Panc1 (cell line): ENCODE measurements around the gene MLX. TPM values are rescaled to one million over a fixed set of nuclear protein-coding genes. Genes with fewer than 3 reads are reported as not detected.
"Not testable (repeated sequence)": the region's sequence is repeated elsewhere in the genome, so short reads cannot be mapped to it uniquely, and the experiment has no call there.

Source experiments
- ATAC-seq: fragments of 200-7000 bp; cut with Tn5 transposase; 2 replicates; pipeline ENCODE4 v1.9.1; 2020; ENCODE audit warnings: mild to moderate bottlenecking, moderate library complexity
- BruUV-seq: library from RNA; stranded (reverse); fragments of 400-500 nt; replicated peaks from 2 replicates; lab custom pipeline; 2021; lab: Mats Ljungman, UMichigan
- CTCF ChIA-PET: fragments of 300-600 bp; sonication (Branson Sonifier 250); formaldehyde crosslinking; loops from one replicate; lab custom pipeline; 2022; ENCODE audit warnings: antibody characterized with exemption; lab: Charles Lee
- POLR2A ChIA-PET: fragments of 300-600 bp; sonication (Branson Sonifier 250); formaldehyde crosslinking; loops from one replicate; lab custom pipeline; 2022; ENCODE audit warnings: antibody characterized with exemption; lab: Charles Lee
- DNase-seq: peaks from one replicate; pipeline ENCODE4 v3.0.0-alpha.2; 2010; ENCODE audit warnings: low read depth, low spot score
- H3K27ac ChIP-seq: 2 replicates; pipeline ENCODE4 v1.5.1; 2011; ENCODE audit warnings: mild to moderate bottlenecking, low read length, inconsistent platforms
- H3K27me3 ChIP-seq: fragments of 200-500 bp; sonication (Bioruptor generic); 2 replicates; pipeline ENCODE4 v1.6.0; 2014; ENCODE audit warnings: low read length, inconsistent platforms; ENCODE audit not compliant: control insufficient read depth, insufficient read depth
- H3K36me3 ChIP-seq: fragments of 200-500 bp; sonication (Bioruptor generic); 2 replicates; pipeline ENCODE4 v1.5.1; 2014; ENCODE audit warnings: inconsistent platforms, mild to moderate bottlenecking, low read length, moderate library complexity; ENCODE audit not compliant: control insufficient read depth, insufficient read depth
- H3K4me1 ChIP-seq: 2 replicates; pipeline ENCODE4 v1.5.1; 2011; ENCODE audit warnings: inconsistent platforms, mild to moderate bottlenecking, low read length, moderate library complexity; ENCODE audit not compliant: control insufficient read depth, insufficient read depth
- H3K4me3 ChIP-seq, 2 experiments: 2 replicates each; pipeline ENCODE4 v1.5.1; 2011 to 2012; ENCODE audit warnings: low read depth in 2 of 2, low read length in 2 of 2, mild to moderate bottlenecking in 2 of 2, inconsistent platforms in 1 of 2, moderate library complexity in 1 of 2
- H3K9me3 ChIP-seq: fragments of 200-500 bp; sonication (Bioruptor generic); 2 replicates; pipeline ENCODE4 v1.5.1; 2014; ENCODE audit warnings: low read depth, mild to moderate bottlenecking, inconsistent platforms, low read length, moderate library complexity; ENCODE audit not compliant: control insufficient read depth, insufficient read depth
- CTCF ChIP-seq: fragments of 450-650 bp; IDR thresholded peaks from 2 replicates; pipeline ENCODE4 v1.5.1; 2017; ENCODE audit warnings: mild to moderate bottlenecking
- POLR2AphosphoS5 ChIP-seq: IDR thresholded peaks from 2 replicates; pipeline ENCODE4 v1.6.1; 2012; ENCODE audit warnings: mild to moderate bottlenecking, low read depth, low read length, moderate library complexity
- SIN3A ChIP-seq: IDR thresholded peaks from 2 replicates; pipeline ENCODE4 v1.6.1; 2012; ENCODE audit warnings: low read depth, mild to moderate bottlenecking, low read length, moderate library complexity, borderline replicate concordance; ENCODE audit not compliant: insufficient read depth
- TCF7L2 ChIP-seq: IDR thresholded peaks from 2 replicates; pipeline ENCODE4 v1.6.1; 2011; ENCODE audit warnings: mild to moderate bottlenecking, low read depth, low read length, inconsistent platforms
- in situ Hi-C: cut with HindIII; loops from 2 replicates; pipeline ENCODE4 v1.10.0; 2016; ENCODE audit warnings: low sequenced_read_pairs, low pct_unique_long_range_greater_than_20kb
- intact Hi-C: fragments of 100-400 bp; cut with micrococcal nuclease; formaldehyde crosslinking; loops from one replicate; pipeline ENCODE4 v1.10.0; 2022; ENCODE audit not compliant: unreplicated experiment
- total RNA-seq: library from RNA; stranded (reverse); gene quantifications from one replicate; pipeline ENCODE4 v1.2.1, GENCODE V29; 2021; ENCODE audit not compliant: unreplicated experiment
- TF ChIP-seq, protein P1 (sequence below), 2 experiments: IDR thresholded peaks; 2 replicates each; pipeline ENCODE4 v1.6.1; 2011 to 2012; ENCODE audit warnings: low read depth in 2 of 2, control low read depth in 1 of 2, low read length in 1 of 2, mild to moderate bottlenecking in 1 of 2, moderate library complexity in 1 of 2; ENCODE audit not compliant: insufficient read depth in 1 of 2

MLX gene
- total RNA-seq, 1 experiment from 2014 or later, result 35.8 TPM

- no peaks in the 10 kb centered on the region for H3K9me3 ChIP-seq
- TF ChIP-seq, protein P1, sequence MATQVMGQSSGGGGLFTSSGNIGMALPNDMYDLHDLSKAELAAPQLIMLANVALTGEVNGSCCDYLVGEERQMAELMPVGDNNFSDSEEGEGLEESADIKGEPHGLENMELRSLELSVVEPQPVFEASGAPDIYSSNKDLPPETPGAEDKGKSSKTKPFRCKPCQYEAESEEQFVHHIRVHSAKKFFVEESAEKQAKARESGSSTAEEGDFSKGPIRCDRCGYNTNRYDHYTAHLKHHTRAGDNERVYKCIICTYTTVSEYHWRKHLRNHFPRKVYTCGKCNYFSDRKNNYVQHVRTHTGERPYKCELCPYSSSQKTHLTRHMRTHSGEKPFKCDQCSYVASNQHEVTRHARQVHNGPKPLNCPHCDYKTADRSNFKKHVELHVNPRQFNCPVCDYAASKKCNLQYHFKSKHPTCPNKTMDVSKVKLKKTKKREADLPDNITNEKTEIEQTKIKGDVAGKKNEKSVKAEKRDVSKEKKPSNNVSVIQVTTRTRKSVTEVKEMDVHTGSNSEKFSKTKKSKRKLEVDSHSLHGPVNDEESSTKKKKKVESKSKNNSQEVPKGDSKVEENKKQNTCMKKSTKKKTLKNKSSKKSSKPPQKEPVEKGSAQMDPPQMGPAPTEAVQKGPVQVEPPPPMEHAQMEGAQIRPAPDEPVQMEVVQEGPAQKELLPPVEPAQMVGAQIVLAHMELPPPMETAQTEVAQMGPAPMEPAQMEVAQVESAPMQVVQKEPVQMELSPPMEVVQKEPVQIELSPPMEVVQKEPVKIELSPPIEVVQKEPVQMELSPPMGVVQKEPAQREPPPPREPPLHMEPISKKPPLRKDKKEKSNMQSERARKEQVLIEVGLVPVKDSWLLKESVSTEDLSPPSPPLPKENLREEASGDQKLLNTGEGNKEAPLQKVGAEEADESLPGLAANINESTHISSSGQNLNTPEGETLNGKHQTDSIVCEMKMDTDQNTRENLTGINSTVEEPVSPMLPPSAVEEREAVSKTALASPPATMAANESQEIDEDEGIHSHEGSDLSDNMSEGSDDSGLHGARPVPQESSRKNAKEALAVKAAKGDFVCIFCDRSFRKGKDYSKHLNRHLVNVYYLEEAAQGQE (IDR thresholded peaks at IDR 0.05; ENCODE audit: insufficient read depth in 1 of 2, low read depth in 2 of 2, low read length in 1 of 2), result no peak
- TF ChIP-seq POLR2AphosphoS5 (no peak), SIN3A (no peak), TCF7L2 (no peak), CTCF (no peak)
- ATAC-seq, result no peak
- in situ Hi-C loops, result no loop called here
- peak overlapping the region; percentile 26 for H3K27ac ChIP-seq
- H3K27me3 ChIP-seq, result no peaks in the 10 kb centered on the region
- H3K4me1 ChIP-seq, result peaks cover 12% of the 10 kb centered on the region; the same call in 1 of the 2 replicates
- intact Hi-C loops, result no loop called here
- POLR2A ChIA-PET, result interaction anchor here (0.6 kb wide), 1 partner anchor 26 kb away, joined by 5 read pairs; no protein-coding TSS in a partner anchor
- DNase-seq, result no peak
- peak overlapping the region; percentile 36 to 52 for H3K4me3 ChIP-seq
- CTCF ChIA-PET, result no interaction called here
- H3K36me3 ChIP-seq, result no peaks in the 10 kb centered on the region
- no TSS peak for BruUV-seq
Observed at GRCh38 chr17:42548993-42549755, 17.7 kb upstream of the MLX start.

- H3K27me3 ChIP-seq, CTCF ChIA-PET, DNase-seq, BruUV-seq, ATAC-seq, POLR2A ChIA-PET, in situ Hi-C loops, H3K9me3 ChIP-seq, intact Hi-C loops, H3K36me3 ChIP-seq: not testable (repeated sequence)
- Histone ChIP-seq H3K4me3 (peak within 1 kb of the TSS; percentile 68 to 69), H3K27ac (peak within 1 kb of the TSS; percentile 63), H3K4me1 (peaks cover 19% of the 10 kb centered on the region; the same call in 1 of the 2 replicates)
Observed at GRCh38 chr17:42552736-42553135, 14.2 kb upstream of the MLX start, which contains the start of gene HSD17B1. HSD17B1 (plus strand) TSS chr17:42552923; CDS start chr17:42552934, 11 bp downstream.
